Stimulated activated CD8-positive, alpha-beta memory T cell treated with anti-CD3 and anti-CD28 coated beads, Interleukin-7, amount 100 ng/mL, for 4 hours (primary cell): Measurements from ENCODE around the gene MMS19.
A peak's percentile ranks its signal among the peaks of the same experiment; 100 is the strongest.

Source experiments
- DNase-seq, 2 donors: peaks; one replicate each; pipeline ENCODE4 v3.0.0-alpha.2; 2020; ENCODE audit warnings: low read depth in 2 of 2

Gene MMS19

DNA sequence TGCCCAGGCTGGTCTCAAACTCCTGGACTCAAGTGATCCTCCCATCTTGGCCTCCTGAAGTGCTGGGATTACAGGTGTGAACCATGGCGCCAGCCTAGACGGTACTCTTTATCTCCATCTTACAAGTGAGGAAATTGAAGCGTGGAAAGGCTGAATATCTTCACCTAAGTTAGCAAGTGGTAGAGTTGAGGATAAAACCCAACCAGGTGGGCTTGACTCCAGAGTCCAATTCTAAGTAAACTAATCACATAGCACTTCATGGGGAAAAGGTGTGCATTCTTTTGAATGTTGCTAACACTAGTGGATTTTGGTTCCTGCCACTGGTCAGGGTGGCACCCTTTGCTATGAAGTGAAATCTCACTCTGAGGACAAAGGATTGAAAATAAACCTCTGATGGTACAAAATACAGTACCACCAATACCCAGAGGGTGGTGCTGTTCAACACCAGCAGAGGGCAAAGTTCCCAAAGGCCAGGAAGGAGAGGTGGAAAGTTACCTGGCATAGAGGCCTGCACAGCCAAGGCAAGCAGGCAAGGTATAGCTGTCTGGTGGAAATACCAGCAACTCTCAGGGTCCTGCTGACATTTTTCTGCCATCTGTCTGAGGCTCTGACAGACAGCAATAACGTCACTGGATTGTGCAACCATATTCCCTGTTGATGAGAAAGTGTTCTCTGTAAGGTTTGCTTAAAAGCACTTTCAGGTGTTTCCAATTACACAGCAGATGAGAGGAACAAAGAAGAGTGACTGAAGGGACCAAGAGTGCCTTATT is 34.7 kb downstream of the MMS19 start:
- DNase-seq, result no peak

DNA sequence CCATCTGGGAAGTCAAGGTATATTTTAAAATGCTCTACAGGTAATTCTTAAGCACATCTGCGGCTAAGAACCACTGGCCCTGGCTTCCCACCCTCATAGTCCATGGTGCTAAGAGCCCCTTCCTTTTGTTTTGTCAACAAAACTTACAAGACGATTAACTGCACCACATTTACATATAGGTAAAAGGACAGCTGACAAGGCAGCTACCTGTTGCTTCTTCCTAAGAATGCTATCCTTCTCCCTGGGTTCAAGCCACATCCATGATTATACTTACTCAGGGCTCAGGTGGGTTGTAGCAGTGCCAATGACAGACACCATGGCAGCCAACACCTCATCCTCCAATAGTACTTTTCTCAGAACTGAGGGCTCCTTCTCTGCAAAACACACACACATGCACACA is 35.9 kb downstream of the MMS19 start:
- DNase-seq, result no peak

DNA sequence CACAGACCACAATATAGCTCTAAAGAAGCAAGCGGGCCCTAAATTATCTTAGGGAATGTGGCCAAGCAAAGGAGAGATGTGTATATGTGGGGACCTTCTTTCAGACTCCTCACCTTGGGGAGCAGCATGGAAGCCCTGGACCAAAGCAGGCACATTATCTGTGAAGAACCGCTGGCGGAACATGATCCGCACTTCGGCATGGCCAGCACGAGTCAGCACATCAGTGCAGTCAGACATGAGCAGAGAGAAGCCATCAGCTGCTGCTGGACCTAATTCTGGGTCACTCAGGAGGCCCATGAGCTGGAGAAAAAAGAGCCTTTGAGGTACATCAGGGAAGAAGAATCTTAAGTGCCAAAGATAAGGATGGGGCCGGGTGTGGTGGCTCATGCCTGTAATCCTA is 38.3 kb downstream of the MMS19 start:
- no peak for DNase-seq

DNA sequence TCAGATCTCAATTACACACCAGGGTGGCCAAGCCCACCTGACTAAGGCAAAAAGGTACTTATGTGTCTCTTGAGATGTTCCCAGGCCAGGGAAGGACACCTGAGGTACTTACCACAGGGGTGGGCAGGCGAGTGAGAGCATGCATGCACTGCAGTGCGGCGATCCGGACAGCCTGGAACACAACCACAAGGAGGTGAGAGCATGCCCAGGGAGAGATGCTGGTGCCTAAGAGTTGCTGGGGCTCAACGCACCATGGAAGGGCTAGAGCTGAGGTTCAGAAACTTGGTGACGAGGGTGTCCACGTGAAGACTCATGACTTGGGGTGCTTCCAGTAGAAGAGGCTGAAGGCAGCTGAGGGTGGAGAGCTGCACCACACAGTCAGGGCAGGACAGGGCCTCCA is 39.1 kb downstream of the MMS19 start:
- no peak for DNase-seq

DNA sequence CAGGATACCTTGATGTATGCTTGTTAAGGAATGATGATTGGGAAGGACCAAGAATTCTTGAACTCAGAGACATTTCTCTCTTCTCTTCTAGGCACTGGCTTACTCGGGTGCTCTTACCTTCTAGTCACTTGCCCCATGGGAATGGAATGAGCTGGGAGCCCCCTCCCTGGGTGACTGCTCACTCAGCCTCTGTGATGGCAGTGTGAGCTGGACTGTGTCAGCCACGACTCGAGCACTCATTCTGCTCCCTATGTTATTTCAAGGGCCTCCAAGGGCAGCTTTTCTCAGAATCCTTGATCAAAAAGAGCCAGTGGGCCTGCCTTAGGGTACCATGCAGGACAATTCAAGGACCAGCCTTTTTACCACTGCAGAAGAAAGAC is 41.5 kb downstream of the MMS19 start:
- no peak for DNase-seq

DNA sequence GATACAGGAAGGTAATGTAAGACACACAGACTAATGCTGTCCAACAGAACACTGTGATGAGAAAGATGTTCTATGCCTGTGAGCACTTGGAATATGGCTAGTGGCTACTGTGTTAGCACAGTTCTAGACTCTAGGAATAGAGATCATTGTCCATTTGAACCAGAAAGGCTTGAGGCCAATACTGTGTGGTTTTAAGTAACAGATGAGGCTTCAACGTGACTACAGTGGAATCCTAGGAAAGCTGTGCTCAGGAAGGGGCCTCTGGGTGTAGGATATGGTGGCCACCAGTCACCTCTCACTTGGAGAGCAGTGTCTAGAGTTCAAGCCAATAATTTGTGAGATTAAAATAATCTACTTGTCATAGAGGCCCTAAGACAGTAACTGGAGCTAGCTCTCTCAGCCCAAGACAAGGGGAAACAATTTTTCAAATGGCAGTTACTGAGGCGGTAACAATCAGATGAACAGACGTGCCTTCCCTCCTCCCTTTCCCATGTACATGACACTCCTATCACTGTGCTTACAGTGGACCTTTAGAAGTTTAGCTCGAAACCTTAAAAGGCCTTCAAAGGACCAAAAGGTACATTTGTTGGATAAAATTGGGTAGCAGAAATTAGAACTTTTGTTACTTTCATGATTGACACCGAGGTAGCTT is 42.1 kb downstream of the MMS19 start:
- DNase-seq, result no peak

DNA sequence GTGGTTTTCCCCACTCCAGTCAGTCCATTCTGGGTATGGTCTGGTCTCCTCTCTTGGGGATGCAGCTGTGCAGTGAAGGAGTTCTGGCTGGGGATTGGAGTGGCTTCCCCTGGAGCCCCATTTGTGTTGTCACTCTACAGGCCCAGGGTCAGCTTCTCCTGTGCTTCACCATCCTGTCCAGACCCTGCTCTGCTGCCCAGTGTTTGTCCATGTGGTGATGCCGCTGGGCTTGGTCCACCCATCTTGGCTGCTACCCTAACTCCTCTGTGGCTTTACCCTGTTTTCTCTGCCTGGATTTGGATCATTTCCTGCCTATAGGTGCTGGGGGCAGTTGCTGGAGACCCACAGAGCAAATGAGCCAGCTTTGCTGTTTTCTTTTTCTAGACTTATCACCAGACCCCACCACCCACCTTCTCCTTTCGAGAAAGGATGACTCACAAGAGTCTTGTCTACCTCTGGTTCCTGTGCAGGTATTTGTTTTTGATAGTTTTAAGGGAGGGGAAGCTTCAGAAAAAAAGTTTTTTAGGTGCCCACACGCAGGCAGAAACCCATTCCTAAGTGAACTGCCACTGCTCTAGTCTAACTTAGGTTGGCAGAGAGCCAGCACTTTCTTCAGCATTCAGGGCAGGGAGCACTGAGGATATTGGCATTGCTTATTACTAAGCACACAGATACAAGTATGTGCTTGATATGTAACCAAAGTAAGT is 43.7 kb downstream of the MMS19 start:
- peak in 1 of 2 donors; percentile 15 for DNase-seq

DNA sequence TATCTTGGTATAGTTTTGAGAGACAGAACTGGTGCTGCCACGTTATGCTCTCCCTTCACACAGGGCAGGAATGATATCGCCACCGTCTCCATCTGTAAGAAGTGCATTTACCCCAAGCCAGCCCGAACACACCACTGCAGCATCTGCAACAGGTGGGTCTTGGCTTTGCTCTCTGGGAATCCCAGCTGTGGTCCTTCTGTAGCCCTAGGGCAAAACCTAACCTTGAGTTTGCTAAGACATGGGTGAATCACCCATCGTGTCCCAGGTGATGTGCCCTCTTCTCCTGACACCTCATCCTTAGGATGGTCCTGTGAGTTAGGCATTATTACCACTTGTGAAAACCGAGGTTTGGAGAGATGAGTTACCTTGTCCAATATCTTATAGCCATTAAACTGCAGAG is 45.9 kb downstream of the MMS19 start:
- no peak for DNase-seq

DNA sequence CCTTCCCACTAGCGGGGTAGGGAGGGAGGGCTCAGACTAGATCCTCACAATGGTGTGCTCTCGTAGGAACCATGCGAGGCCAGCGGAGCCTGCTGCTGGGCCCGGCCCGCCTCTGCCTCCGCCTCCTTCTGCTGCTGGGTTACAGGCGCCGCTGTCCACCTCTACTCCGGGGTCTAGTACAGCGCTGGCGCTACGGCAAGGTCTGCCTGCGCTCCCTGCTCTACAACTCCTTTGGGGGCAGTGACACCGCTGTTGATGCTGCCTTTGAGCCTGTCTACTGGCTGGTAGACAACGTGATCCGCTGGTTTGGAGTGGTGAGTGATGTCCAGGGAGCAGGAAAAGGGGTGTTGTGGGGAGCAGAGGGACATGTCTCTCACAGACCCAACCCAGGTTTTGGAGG is 46.6 kb downstream of the MMS19 start:
- no peak for DNase-seq

DNA sequence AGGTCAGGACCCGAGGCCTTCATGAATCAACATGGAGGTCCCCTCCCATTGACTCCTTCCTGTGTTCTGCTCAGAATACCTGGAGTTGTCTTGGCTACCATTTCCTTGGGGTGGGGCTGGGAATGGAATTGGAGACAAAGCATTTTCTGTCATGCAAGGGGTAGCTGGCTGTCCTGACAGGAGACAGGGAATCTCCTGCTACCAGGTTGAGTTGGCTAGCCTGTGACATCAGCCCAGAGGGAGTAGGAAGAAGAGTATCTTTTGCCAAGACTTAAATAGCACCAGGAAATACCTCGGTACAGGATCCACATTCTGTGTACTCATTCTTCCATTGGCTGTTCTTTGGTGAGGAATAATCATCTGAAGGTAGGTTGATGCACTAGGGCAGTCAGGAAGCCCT is 47.4 kb downstream of the MMS19 start:
- DNase-seq, result no peak

DNA sequence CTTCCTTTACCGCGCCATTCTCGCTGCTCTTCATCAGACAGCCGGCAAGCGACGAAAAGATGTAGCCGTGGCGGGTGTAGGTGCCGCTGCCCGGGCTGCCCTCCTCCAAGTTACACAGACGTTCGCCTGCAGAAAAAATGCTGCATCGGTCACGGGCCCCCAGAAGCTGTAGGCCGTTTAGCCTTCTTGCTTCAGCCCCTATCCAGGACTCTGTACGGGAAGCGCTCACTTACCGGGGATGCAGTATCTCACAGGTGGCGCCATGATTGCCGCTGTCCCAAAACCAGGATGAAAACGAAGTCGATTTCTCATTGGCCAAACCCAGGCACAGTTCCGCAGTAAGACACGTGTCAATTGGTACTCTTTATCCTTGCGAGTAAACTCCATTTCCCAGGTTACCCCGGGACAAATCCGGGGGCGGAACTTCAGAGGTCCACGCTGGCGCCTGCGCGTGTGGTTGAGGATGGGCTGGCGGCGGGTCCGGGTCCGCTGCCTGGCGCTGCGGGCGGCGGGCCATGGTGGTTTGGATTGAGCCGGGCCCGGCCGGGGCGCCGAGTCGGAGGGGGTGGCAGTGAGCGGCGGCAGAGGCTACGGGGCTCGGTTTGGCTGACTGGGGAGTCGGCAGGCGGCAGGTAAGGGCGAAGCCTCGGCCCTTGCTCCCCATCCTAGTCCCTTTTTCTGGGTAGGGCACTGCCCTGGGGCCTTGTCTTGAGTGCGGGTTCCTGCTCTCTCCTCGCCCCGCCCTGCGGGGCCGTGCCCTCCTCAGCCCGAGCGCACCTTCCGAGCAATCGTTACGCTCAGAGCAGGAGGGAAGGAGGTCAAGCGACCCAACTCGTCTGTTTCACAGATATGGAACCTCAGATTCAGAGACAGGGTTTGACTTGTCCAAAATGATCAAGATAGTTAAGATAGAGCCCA is 52.2 kb downstream of the MMS19 start, which contains the start of the genes EXOSC1 and ZDHHC16:
TSS of gene EXOSC1 (minus strand) at position 285 of the 918 bp plus-strand sequence. CDS start at position 264, 21 bp downstream.
TSS of gene ZDHHC16 (plus strand) at position 454 of the 918 bp plus-strand sequence. CDS start 5,501 bp downstream, outside the sequence.
- DNase-seq, result peak; percentile 88 to 89

DNA sequence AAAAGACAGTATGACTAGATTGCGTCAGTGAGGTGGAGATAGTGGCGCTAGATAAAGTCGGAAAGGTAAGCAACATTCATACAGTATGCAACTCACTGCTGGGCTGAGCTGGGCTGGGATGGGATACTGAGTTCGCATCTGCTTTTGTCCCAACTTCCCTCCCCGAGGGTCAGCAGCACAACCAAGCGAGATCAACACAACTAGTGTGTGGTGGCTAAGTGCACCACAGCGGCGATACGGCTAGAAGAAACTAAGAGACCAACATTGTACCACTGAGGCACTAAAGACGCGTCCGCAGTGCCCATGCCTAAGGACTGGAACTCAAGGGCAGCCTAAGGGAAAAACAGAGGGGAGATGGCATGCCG is 52.9 kb downstream of the MMS19 start:
- no peak for DNase-seq

DNA sequence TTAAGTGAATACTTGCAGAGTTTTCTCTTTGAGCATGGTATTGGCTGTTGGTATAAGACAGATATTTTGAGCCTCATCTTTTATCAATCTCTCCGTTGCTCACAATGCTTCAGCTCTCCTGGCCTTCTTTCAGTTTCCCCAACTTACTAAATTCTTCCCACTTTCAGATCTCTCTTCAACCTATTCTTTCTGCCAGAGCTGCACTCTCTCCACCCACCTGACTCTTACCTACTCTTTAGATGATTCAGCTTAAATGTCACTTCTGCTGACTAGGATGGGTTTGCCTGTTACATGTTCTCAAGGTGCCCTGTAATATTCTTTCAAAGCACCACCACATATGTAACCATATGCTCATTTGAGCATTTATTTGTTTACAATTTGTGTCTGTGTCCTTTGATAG is 54.0 kb downstream of the MMS19 start:
- DNase-seq, result no peak

DNA sequence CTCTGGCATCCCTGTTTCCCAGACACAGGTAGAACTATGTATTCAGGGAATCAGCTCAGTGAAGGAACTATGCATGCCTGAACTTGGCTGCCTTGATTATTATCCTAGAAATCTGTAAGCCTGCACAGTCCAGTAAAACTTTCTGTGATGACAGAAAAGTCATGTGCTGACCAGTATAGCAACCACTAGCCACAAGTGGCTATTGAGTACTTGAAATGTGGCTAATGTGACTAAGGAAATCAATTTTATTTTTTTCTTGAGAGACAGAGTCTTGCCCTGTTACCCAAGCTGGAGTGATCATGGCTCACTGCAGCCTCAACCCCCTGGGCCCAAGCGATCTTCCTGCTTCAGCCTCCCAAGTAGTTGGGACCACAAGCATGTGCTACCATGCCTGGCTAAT is 55.9 kb downstream of the MMS19 start:
- no peak for DNase-seq

DNA sequence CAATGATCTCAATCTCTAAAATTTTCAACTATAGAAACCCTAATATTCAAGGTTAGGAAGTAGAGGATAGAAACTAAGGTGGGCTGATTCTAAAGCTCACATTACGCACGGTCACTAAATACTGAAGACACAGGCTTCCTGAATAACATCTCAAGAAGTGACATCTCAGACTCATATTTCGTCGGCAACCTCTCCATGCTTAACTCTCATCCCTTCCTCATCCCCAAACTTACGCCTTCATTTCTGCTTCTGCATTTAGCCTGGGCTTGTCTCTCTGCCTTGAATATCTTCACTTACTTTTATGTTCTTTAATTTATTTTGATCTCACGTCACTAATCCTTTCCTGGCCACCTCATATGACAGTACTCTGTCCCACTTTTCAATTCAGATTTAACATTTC is 63.0 kb downstream of the MMS19 start:
- DNase-seq, result no peak

DNA sequence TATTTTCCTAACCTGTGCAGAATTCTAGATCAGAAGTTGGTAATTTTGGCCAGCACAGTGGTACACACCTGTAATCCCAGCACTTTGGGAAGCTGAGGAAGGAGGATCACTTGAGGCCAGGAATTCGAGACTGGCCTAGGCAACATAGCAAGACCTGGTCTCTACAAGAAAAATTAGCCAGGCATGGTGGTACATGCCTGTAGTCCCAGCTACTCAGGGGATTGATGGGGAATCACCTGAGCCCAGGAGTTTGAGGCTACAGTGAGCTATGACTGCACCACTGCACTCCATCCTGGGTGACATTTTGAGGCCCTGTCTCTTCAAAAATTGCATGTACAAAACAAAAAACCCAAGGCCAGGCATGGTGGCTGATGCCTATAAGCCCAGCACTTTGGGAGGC is 63.7 kb downstream of the MMS19 start:
- no peak for DNase-seq

DNA sequence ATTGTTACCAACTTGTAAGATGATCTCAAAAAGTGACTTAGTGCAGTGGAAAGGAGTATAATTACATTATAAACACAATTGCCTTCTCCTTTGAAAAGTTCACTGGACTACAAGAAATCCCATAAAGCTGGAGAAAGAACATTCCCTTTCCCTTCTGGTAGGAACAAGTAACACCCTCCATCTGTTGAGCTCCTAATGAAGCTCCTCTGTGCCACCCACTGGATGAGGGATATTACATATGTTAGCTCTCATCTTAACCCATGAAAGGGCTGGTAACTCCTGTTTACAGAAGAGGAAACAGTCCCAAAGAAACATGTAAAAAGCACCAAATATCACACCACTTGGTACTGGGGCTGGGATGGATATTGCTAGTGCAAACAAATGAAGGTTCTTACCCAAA is 64.2 kb downstream of the MMS19 start:
- no peak for DNase-seq

DNA sequence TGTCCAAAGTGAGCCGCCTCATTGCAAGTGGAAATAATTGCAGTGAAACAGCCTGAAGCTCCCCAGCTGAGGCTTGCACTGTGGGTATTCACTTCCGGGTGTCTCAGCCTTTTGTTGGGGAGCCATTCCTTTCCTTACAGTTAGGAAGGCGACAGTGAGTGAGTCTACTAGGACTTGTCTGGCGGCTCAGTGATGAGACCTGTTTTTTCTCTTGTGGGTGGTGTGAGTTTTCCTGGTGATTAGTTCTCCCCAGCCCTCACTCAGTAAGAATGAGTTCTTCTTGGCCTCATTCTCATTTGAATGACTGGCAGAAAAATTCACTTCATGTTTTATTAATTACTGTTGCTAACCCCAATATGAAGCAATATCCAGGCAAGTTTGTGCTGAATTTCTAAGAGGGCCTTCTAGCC is 69.6 kb downstream of the MMS19 start:
- DNase-seq, result no peak

DNA sequence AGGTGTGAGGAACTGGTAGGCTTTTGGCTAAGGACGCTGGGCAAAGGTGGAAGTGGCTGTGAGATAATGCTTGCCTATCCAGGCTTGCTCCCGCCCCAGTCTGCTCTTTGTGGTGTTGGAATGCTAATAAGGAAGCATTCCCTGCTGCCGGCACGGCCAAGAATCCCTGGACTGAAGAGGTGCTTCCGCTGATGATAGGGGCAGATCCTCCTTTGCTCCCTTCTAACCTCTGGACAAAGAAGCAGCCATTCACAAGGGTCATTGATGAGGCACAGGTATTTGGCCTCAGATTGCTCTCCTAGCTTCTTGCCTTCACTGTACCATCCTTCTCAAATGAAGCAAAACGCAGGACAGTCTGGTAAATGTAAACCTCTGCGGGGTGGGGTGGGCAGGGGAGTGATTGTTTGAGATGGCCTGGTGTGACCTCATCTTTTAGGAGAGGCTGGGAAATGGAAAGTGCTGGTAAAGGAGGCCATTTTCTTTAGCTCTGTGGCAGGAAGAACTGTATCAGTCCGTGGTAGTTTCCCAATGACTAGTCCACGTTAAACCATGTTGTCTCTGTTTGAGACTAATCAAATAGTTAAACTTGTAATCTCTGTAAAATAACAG is 70.5 kb downstream of the MMS19 start:
- DNase-seq, result no peak

DNA sequence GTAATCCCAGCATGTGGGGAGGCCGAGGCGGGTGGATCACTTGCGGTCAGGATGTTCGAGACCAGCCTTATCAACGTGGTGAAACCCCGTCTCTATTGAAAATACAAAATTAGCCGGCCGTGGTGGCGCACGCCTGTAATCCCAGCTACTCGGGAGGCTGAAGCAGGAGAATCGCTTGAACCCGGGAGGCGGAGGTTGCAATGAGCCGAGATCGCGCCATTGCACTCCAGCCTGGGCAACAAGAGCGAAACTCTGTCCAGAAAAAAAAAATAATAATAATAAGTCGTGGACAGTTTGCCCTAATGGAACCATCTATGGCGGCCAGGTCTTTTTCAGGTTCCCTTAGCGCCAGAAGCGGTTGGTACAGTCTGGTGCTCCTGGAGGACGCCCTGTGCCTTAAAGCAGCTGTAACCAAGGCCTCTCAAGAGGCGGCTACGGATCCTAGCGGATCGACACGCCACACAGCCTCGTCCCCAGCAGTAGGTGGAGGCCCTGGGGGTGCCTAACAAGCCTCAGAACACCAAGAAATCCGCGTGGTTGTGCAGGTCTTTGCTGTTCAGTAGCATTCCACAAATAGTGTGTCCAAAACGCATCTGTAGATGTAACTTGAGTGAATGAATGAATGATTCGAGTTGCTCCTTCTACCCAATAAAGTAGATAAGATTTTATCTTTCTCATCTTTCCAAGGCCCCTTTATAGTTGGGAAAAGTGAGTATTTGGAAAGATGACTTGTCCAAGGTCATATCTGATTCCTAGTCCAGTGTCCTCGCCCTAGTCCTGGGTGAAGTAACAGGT is 71.2 kb downstream of the MMS19 start:
- no peak for DNase-seq
